ENCODE results near the gene MAPKAPK3. TPM values are rescaled to one million over a fixed set of nuclear protein-coding genes. Genes with fewer than 3 reads are reported as not detected.

The MAPKAPK3 gene
- total RNA-seq, 4 donors from 2014 or later: 235 to 466 (median 387) TPM

DNA sequence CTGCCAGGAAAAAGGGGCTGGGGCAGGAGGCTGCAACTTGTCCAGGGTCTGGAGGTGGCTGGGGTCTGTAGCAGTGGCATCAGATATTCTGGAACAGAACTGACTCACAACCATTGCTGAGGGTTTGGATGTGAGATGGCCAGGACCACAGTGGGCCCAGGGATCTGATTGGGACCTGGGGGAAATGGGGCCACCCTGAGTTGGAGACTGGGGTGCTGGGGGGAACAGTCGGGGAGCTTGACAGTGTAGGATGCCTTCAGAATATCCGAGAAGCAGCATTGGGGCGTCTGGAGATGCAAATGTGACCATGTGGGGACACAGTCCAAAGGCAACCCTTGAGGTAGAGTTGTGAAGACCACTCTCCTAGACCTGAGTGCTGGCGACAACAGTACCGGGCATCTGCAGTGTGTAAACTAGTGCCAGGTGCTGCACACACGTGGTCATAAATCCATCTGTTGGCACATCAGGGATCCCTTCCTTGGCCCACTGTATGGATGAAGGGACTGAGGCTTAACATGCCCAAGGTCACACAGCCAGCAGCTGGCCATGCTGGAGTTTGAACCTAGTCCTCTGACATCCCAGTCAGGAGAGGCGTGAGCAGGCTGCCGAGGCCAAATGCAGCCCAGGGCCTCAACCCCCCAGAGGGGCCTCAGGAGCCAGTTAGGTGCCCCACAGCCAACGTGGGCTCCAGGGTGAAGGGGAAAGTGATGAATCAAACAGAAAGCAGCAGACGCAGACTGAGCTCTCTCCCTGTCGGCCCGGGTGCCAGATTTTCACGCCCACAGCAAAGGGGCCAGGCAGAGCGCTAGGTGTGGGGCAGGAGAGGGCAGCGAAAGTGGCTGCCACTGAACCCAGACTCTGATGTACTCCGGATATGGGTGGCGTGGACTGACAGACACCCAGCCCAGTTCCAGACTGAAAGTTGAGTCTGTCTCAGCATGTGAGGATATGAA lies 28.9 kb upstream of the MAPKAPK3 start:
- Histone ChIP-seq H3K4me3 (peak overlapping the region in 1 of 4 donors; percentile 14), H3K27ac (peak overlapping the region; percentile 95 to 99 (median 97)), H3K27me3 (no peaks in the 10 kb centered on the region), H3K9me3 (no peaks in the 10 kb centered on the region), H3K4me1 (peaks cover 75 to 78% of the 10 kb centered on the region in 2 donors), H3K36me3 (no peaks in the 10 kb centered on the region)
- ATAC-seq (peak in 1 of 2 donors; percentile 17), DNase-seq (peak in 1 of 2 donors; percentile 65)
- in situ Hi-C loops (cut with MboI; ENCODE audit: low sequenced_read_pairs in 4 of 4): no loop called here
- peak; percentile 18 to 23 for TF ChIP-seq POLR2A (IDR thresholded peaks at IDR 0.05)
- TF ChIP-seq, protein P1, sequence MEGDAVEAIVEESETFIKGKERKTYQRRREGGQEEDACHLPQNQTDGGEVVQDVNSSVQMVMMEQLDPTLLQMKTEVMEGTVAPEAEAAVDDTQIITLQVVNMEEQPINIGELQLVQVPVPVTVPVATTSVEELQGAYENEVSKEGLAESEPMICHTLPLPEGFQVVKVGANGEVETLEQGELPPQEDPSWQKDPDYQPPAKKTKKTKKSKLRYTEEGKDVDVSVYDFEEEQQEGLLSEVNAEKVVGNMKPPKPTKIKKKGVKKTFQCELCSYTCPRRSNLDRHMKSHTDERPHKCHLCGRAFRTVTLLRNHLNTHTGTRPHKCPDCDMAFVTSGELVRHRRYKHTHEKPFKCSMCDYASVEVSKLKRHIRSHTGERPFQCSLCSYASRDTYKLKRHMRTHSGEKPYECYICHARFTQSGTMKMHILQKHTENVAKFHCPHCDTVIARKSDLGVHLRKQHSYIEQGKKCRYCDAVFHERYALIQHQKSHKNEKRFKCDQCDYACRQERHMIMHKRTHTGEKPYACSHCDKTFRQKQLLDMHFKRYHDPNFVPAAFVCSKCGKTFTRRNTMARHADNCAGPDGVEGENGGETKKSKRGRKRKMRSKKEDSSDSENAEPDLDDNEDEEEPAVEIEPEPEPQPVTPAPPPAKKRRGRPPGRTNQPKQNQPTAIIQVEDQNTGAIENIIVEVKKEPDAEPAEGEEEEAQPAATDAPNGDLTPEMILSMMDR (IDR thresholded peaks at IDR 0.05 in 4 of 5, conservative IDR thresholded peaks at IDR 0.05 in 1 of 5): no peak
- intact Hi-C loops (cut with DNase I; ENCODE audit: low total_unique reads): no loop called here

DNA sequence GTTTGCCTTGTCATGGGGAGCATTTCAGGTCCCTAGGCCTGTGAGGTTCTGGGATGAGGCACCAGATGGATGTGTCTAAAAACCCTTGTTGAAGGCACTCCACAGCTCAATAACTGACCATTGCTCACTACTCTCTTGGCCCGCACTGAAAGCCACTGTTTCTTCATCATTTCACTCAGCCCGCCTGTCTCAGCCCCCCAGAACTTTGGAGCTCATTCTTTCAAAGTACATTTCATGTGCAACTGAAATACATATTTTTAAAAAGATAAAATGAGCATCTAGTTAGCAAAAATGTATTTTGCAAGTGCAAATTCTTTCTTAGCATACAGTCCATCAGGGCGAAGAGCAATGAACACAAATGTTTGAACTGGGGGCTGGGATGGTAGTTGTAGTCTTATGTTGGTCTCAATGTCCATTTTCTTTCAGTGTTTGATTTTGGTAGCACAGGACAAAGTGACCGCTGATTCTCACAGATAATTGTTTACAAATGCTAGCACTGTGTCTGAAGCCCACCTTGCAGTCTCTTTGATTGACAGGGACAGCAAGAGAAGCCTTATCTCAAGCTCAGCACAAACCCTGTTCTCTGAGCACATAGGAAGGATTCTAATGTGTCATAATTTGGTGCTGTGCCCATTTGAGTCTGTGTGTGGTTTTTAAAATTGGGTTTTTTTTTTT lies 28.1 kb upstream of the MAPKAPK3 start:
- Histone ChIP-seq H3K36me3 (no peaks in the 10 kb centered on the region), H3K4me3 (no peak overlapping the region), H3K27me3 (no peaks in the 10 kb centered on the region), H3K9me3 (no peaks in the 10 kb centered on the region), H3K4me1 (peaks cover 71 to 72% of the 10 kb centered on the region in 2 donors), H3K27ac (peak overlapping the region; percentile 95 to 99 (median 97))
- in situ Hi-C loops (cut with MboI; ENCODE audit: low sequenced_read_pairs in 4 of 4) (no loop called here), intact Hi-C loops (cut with DNase I; ENCODE audit: low total_unique reads) (no loop called here)
- no peak for TF ChIP-seq POLR2A (IDR thresholded peaks at IDR 0.05)
- TF ChIP-seq, protein P1 (IDR thresholded peaks at IDR 0.05 in 4 of 5, conservative IDR thresholded peaks at IDR 0.05 in 1 of 5): no peak
- ATAC-seq (no peak), DNase-seq (no peak)

DNA sequence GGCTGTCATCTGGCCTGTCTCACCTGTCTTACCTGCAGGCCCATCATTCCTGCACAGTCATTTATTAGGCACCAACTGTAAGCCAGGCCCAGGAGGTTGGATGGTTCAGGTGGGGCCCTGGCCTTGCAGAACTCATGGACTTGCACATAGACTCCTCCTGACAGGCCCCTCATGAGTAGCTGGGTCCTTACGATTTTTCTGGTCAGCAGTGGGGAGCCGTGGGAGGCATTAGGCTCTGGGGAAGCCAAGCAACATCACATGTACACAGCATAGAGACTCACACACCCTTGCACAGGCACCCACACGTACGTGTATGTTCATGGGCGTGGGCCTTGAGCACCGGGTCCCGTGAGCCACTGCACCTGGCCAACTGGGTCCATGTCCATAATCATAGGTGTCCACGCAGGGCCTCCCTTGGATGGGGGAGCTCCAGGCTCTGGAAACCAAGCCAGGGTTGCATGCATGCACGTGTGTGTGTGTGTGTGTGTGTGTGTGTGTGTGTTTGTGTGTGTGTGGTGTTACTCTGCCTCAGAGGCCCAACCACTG lies 25.7 kb upstream of the MAPKAPK3 start:
- H3K27ac ChIP-seq: peak overlapping the region in 1 of 4 donors; percentile 26
- intact Hi-C loops (cut with DNase I; ENCODE audit: low total_unique reads): no loop called here

DNA sequence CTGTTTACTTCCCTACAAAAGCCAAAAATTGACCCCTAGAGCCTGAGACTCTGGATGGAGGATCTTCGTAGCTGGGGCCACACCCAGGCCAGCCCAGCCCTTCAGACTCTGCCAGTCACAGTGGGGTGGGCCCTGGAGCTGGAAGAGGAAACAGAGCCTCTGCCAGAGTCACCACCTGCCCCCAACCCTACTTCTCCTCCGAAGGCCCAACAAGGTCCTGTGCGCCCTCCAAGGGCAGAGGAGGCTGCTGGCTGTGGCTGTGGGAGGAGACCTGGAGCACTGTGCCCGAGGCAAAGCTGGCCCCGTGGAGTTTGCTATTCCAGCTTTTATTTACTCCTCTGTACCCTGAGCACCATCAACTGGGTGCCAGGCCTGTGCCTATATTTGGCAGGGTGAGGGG lies 24.4 kb upstream of the MAPKAPK3 start:
- intact Hi-C loops (cut with DNase I; ENCODE audit: low total_unique reads): no loop called here
- ATAC-seq (no peak), DNase-seq (peak in 1 of 2 donors; percentile 32)
- H3K36me3 ChIP-seq: no peaks in the 10 kb centered on the region
- peaks cover 36 to 37% of the 10 kb centered on the region in 2 donors for H3K4me1 ChIP-seq
- in situ Hi-C loops (cut with MboI; ENCODE audit: low sequenced_read_pairs in 4 of 4): no loop called here
- no peaks in the 10 kb centered on the region for H3K27me3 ChIP-seq
- TF ChIP-seq POLR2A (IDR thresholded peaks at IDR 0.05): no peak
- TF ChIP-seq, protein P1 (IDR thresholded peaks at IDR 0.05 in 4 of 5, conservative IDR thresholded peaks at IDR 0.05 in 1 of 5): no peak
- peak overlapping the region; percentile 26 to 54 (median 38) for H3K27ac ChIP-seq
- H3K9me3 ChIP-seq: no peaks in the 10 kb centered on the region
- H3K4me3 ChIP-seq: no peak overlapping the region

More for the DNA sequence above, 25.7 kb upstream of the MAPKAPK3 start:
- no peaks in the 10 kb centered on the region for H3K27me3 ChIP-seq
- peaks cover 49 to 50% of the 10 kb centered on the region in 2 donors for H3K4me1 ChIP-seq
- no peaks in the 10 kb centered on the region for H3K9me3 ChIP-seq
- H3K4me3 ChIP-seq: no peak overlapping the region
- no peak for DNase-seq
- H3K36me3 ChIP-seq: no peaks in the 10 kb centered on the region
- TF ChIP-seq, protein P1 (IDR thresholded peaks at IDR 0.05 in 4 of 5, conservative IDR thresholded peaks at IDR 0.05 in 1 of 5): peak in 1 of 5 experiments; percentile 5
- TF ChIP-seq POLR2A (IDR thresholded peaks at IDR 0.05): no peak
- in situ Hi-C loops (cut with MboI; ENCODE audit: low sequenced_read_pairs in 4 of 4): no loop called here
- ATAC-seq: no peak
